Measurements from ENCODE around the gene CYCS.

CYCS gene

GRCh38 chr7:25134358-25135010 lies 9.4 kb upstream of the CYCS start:
- no peak overlapping the region for H3K27ac ChIP-seq
- TF ChIP-seq, protein P1, sequence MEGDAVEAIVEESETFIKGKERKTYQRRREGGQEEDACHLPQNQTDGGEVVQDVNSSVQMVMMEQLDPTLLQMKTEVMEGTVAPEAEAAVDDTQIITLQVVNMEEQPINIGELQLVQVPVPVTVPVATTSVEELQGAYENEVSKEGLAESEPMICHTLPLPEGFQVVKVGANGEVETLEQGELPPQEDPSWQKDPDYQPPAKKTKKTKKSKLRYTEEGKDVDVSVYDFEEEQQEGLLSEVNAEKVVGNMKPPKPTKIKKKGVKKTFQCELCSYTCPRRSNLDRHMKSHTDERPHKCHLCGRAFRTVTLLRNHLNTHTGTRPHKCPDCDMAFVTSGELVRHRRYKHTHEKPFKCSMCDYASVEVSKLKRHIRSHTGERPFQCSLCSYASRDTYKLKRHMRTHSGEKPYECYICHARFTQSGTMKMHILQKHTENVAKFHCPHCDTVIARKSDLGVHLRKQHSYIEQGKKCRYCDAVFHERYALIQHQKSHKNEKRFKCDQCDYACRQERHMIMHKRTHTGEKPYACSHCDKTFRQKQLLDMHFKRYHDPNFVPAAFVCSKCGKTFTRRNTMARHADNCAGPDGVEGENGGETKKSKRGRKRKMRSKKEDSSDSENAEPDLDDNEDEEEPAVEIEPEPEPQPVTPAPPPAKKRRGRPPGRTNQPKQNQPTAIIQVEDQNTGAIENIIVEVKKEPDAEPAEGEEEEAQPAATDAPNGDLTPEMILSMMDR (conservative IDR thresholded peaks at IDR 0.05), result no peak

- TF ChIP-seq, protein P1 (conservative IDR thresholded peaks at IDR 0.05), result no peak
- H3K27ac ChIP-seq, result no peak overlapping the region
Observed at GRCh38 chr7:25132430-25132829, 7.4 kb upstream of the CYCS start.

GRCh38 chr7:25126751-25127150 lies 1.7 kb upstream of the CYCS start:
- peak overlapping the region; percentile 88 for H3K27ac ChIP-seq
- TF ChIP-seq, protein P1 (conservative IDR thresholded peaks at IDR 0.05), result no peak

DNA sequence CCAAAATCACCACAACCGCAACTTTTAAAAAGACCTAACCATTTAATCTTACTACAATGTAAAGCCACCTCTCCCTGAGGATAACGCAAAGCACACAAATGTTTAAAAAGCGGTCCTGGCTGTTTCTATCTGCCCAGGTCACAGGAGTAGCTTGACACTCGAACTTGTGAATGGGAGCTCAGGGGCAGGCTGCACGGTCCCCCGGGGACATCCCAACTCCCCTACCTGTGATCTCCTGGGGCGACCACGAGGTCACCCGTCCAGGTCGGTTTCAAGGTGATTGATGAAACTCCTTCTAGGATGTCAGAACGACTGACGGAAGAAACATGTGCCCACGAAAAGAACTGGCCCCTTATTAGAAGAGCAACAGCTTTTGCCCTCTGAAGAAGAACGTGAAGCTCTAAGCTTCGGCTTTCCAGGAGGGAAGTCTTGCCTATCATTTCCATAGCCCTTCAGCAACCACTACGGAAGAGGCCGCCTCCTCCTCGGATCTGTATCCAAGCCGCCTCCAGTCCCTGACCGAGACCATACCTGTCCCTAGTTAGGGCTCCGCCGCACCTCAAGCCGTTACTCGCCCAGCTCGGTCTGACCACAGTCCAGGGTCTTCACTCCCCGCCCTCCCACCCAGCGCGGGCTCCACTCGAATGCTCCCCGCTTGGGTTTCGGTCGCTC lies 459 bp downstream of the CYCS start:
- peak overlapping the region; percentile 88 for H3K27ac ChIP-seq
- TF ChIP-seq, protein P1 (conservative IDR thresholded peaks at IDR 0.05), result no peak

GRCh38 chr7:25122373-25122772 lies 2.7 kb downstream of the CYCS start:
- TF ChIP-seq, protein P1 (conservative IDR thresholded peaks at IDR 0.05), result no peak
- H3K27ac ChIP-seq, result no peak overlapping the region

GRCh38 chr7:25121599-25121998 lies 3.5 kb downstream of the CYCS start:
- no peak overlapping the region for H3K27ac ChIP-seq
- TF ChIP-seq, protein P1 (conservative IDR thresholded peaks at IDR 0.05), result no peak

GRCh38 chr7:25119102-25119501 lies 6.0 kb downstream of the CYCS start:
- TF ChIP-seq, protein P1 (conservative IDR thresholded peaks at IDR 0.05), result no peak
- H3K27ac ChIP-seq, result no peak overlapping the region

All from VCaP (cell line).